Measurements from ENCODE around the gene RPS26. TPM values are rescaled to one million over a fixed set of nuclear protein-coding genes. Genes with fewer than 3 reads are reported as not detected.

The RPS26 gene
- total and polyA plus RNA-seq, 2 of the 13 experiments (the other 11 are each of a cell fraction or from before 2014, with no cell fraction given) = 150 to 421 TPM

DNA sequence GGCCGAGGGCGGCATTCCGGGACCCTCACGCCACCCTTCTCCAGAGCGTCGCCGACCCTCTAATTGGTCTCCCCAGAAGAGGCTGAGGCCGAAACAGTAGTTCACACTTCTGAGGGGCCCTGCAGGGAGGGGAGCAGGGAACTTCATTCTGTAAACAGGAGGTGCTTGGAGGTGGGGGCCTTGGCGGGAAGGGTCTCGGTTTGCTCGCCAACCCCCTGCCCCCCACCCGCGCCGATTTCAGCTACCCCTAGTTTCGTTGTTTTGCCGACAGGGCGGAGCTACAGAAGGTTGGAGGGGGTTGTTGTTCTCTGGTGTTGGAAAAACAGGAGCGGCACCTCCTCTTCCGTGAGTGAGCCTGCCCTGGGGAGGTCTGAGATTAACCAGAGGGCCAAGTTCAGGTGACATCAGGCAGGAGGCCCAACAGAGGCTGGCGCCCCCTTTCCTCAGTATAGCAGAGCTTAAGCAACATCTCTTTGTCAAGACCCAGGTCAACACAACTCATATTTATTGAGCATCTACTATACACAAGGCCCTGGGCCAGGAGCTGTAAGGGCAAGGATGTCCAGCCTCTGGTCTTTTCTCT, 38.9 kb downstream of the RPS26 start (continued):
- TF ChIP-seq HNF4G (IDR thresholded peaks at IDR 0.05; ENCODE audit: borderline replicate concordance, low read depth, low read length) (peak; percentile 66; the same call in 1 of the 2 replicates), HNF4G (CRISPR knock-in tag; IDR thresholded peaks at IDR 0.05; ENCODE audit: borderline replicate concordance, low read depth) (peak; percentile 66; the same call in 1 of the 2 replicates), SNRNP70 (IDR thresholded peaks at IDR 0.05; ENCODE audit: low read depth, low read length) (no peak), ZBTB8A (CRISPR knock-in tag; IDR thresholded peaks at IDR 0.05; ENCODE audit: borderline replicate concordance, low read depth) (0 out of 2 replicates have a peak, but pooled peaks have one; percentile 9), STAG1 (CRISPR knock-in tag; IDR thresholded peaks at IDR 0.05) (0 out of 2 replicates have a peak, but pooled peaks have one; percentile 5), ARNT (IDR thresholded peaks at IDR 0.05) (no peak), ZNF570 (CRISPR knock-in tag; IDR thresholded peaks at IDR 0.05; ENCODE audit: borderline replicate concordance) (no peak), FOSL2 (CRISPR knock-in tag; IDR thresholded peaks at IDR 0.05) (peak; percentile 77), ZBTB20 (CRISPR knock-in tag; IDR thresholded peaks at IDR 0.05; ENCODE audit: borderline replicate concordance, low read depth) (no peak), NCOA5 (CRISPR knock-in tag; IDR thresholded peaks at IDR 0.05) (no peak), PRMT3 (CRISPR knock-in tag; IDR thresholded peaks at IDR 0.05; ENCODE audit: borderline replicate concordance, low read depth) (no peak), ZEB1 (IDR thresholded peaks at IDR 0.05; ENCODE audit: insufficient replicate concordance, low read depth) (no peak), IKZF4 (CRISPR knock-in tag; IDR thresholded peaks at IDR 0.05; ENCODE audit: borderline replicate concordance, low read depth, not compliant biosample characterization) (no peak)
- TF ChIP-seq, protein P1, sequence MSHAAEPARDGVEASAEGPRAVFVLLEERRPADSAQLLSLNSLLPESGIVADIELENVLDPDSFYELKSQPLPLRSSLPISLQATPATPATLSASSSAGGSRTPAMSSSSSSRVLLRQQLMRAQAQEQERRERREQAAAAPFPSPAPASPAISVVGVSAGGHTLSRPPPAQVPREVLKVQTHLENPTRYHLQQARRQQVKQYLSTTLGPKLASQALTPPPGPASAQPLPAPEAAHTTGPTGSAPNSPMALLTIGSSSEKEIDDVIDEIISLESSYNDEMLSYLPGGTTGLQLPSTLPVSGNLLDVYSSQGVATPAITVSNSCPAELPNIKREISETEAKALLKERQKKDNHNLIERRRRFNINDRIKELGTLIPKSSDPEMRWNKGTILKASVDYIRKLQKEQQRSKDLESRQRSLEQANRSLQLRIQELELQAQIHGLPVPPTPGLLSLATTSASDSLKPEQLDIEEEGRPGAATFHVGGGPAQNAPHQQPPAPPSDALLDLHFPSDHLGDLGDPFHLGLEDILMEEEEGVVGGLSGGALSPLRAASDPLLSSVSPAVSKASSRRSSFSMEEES (CRISPR knock-in tag; IDR thresholded peaks at IDR 0.05) = peak; percentile 54; the same call in 1 of the 2 replicates
- TF ChIP-seq, protein P2, sequence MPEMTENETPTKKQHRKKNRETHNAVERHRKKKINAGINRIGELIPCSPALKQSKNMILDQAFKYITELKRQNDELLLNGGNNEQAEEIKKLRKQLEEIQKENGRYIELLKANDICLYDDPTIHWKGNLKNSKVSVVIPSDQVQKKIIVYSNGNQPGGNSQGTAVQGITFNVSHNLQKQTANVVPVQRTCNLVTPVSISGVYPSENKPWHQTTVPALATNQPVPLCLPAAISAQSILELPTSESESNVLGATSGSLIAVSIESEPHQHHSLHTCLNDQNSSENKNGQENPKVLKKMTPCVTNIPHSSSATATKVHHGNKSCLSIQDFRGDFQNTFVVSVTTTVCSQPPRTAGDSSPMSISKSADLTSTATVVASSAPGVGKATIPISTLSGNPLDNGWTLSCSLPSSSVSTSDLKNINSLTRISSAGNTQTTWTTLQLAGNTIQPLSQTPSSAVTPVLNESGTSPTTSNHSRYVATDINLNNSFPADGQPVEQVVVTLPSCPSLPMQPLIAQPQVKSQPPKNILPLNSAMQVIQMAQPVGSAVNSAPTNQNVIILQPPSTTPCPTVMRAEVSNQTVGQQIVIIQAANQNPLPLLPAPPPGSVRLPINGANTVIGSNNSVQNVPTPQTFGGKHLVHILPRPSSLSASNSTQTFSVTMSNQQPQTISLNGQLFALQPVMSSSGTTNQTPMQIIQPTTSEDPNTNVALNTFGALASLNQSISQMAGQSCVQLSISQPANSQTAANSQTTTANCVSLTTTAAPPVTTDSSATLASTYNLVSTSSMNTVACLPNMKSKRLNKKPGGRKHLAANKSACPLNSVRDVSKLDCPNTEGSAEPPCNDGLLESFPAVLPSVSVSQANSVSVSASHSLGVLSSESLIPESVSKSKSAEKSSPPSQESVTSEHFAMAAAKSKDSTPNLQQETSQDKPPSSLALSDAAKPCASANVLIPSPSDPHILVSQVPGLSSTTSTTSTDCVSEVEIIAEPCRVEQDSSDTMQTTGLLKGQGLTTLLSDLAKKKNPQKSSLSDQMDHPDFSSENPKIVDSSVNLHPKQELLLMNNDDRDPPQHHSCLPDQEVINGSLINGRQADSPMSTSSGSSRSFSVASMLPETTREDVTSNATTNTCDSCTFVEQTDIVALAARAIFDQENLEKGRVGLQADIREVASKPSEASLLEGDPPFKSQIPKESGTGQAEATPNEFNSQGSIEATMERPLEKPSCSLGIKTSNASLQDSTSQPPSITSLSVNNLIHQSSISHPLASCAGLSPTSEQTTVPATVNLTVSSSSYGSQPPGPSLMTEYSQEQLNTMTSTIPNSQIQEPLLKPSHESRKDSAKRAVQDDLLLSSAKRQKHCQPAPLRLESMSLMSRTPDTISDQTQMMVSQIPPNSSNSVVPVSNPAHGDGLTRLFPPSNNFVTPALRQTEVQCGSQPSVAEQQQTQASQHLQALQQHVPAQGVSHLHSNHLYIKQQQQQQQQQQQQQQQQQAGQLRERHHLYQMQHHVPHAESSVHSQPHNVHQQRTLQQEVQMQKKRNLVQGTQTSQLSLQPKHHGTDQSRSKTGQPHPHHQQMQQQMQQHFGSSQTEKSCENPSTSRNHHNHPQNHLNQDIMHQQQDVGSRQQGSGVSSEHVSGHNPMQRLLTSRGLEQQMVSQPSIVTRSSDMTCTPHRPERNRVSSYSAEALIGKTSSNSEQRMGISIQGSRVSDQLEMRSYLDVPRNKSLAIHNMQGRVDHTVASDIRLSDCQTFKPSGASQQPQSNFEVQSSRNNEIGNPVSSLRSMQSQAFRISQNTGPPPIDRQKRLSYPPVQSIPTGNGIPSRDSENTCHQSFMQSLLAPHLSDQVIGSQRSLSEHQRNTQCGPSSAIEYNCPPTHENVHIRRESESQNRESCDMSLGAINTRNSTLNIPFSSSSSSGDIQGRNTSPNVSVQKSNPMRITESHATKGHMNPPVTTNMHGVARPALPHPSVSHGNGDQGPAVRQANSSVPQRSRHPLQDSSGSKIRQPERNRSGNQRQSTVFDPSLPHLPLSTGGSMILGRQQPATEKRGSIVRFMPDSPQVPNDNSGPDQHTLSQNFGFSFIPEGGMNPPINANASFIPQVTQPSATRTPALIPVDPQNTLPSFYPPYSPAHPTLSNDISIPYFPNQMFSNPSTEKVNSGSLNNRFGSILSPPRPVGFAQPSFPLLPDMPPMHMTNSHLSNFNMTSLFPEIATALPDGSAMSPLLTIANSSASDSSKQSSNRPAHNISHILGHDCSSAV (CRISPR knock-in tag; IDR thresholded peaks at IDR 0.05; ENCODE audit: borderline replicate concordance) = no peak
- TF ChIP-seq, protein P3, sequence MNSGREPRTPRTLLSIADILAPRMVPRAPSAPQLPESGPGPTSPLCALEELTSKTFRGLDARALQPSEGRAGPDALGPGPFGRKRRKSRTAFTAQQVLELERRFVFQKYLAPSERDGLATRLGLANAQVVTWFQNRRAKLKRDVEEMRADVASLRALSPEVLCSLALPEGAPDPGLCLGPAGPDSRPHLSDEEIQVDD (CRISPR knock-in tag; IDR thresholded peaks at IDR 0.05; ENCODE audit: borderline replicate concordance) = no peak
